ENCODE measurements around the gene KDM3A. TPM values are rescaled to one million over a fixed set of nuclear protein-coding genes. Genes with fewer than 3 reads are reported as not detected.

The KDM3A gene
- total and polyA plus RNA-seq, 2 of the 8 experiments (the other 6 are each of a cell fraction or from before 2014, with no cell fraction given), result 15.8 to 29.2 TPM

DNA sequence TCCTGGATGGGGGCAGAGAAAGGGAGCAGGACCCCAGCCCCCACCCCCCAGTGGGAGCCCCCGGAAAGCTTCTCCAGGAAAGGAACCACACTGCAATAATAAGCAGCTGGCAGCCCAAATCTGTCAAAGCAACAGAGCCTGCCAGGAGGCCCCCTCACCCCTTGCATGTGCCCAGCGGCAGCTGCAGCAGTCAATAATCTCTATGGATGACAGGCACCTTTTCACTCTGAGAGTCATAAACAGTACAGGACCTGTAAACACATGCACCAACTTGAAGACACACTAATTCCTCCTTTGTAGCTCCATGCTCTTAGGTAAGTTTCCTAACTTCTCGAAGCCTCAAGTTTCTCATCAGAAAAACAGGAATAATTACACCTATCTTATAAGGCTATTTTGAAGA, 26.2 kb upstream of the KDM3A start:
- H4K20me1 ChIP-seq (replicated peaks in 1 of 2; ENCODE audit: control insufficient read depth in 1 of 2, insufficient read depth in 2 of 2, low read length in 2 of 2), result no peaks in the 10 kb centered on the region
- H4K91ac ChIP-seq (replicated peaks; ENCODE audit: insufficient read length, low read length), result no peak overlapping the region
- no peak overlapping the region for H3K23ac ChIP-seq (ENCODE audit: insufficient read length)
- no peaks in the 10 kb centered on the region; a peak in 2 of 4 replicates for H3K9me3 ChIP-seq (ENCODE audit: insufficient read depth in 2 of 2, low read depth in 1 of 2, low read length in 1 of 2)
- H3K4me3 ChIP-seq (ENCODE audit: extremely low read depth in 1 of 4, insufficient read depth in 2 of 4, low read depth in 3 of 4, low read length in 4 of 4), result no peak overlapping the region
- H2BK15ac ChIP-seq (ENCODE audit: low read length), result no peak overlapping the region
- no peak overlapping the region for H3K14ac ChIP-seq (ENCODE audit: insufficient read length)
- no peak overlapping the region for H2AFZ ChIP-seq (ENCODE audit: low read length)
- ChIA-PET POLR2A (ENCODE audit: partially characterized antibody) (no interaction called here), CTCF (ENCODE audit: partially characterized antibody) (interaction anchor here (1.2 to 2.3 kb wide), 3 partner anchors 12 to 19 kb away, joined by 3 to 10 read pairs (median 3); no protein-coding TSS in a partner anchor)
- WGBS, 2 experiments (ENCODE audit: extremely low coverage in 1 of 2, insufficient coverage in 1 of 2, insufficient read length in 1 of 2, insufficient replicate concordance in 2 of 2, low coverage in 1 of 2, low lambda C conversion rate in 2 of 2, missing lambda C conversion rate in 1 of 2), result 79% methylated on average over 3 of the region's 3 CpGs; no CpG with 5 or more reads in 1 of the 2 experiments
- no peak overlapping the region for H2BK120ac ChIP-seq (replicated peaks; ENCODE audit: low read depth, low read length)
- no peak overlapping the region for H3K56ac ChIP-seq (replicated peaks; ENCODE audit: insufficient read length, low read depth, low read length)
- H2BK12ac ChIP-seq (ENCODE audit: low read depth, low read length), result no peak overlapping the region
- H3K4me2 ChIP-seq (ENCODE audit: insufficient read depth in 1 of 2, low read depth in 2 of 2, low read length in 2 of 2), result no peak overlapping the region
- no peak overlapping the region for H2BK5ac ChIP-seq (ENCODE audit: low read depth, low read length)
- H3K9ac ChIP-seq (replicated peaks in 1 of 4; ENCODE audit: extremely low read depth in 1 of 4, low read depth in 3 of 4, low read length in 3 of 4), result no peak overlapping the region
- peaks cover 0 to 2% (median 0%) of the 10 kb centered on the region in 4 experiments; a peak in 1 of 7 replicates for H3K4me1 ChIP-seq (replicated peaks in 1 of 4; ENCODE audit: control insufficient read depth in 3 of 4, insufficient read depth in 4 of 4, low read length in 3 of 4)
- no peak overlapping the region for H3K4ac ChIP-seq (replicated peaks; ENCODE audit: insufficient read length, low read depth, low read length)
- no peak overlapping the region for H4K5ac ChIP-seq (ENCODE audit: insufficient read length, low read depth, low read length)
- H3K79me1 ChIP-seq (ENCODE audit: low read depth, low read length), result no peaks in the 10 kb centered on the region
- TF ChIP-seq KDM5A (IDR thresholded peaks at IDR 0.05; ENCODE audit: low read length), result no peak
- TF ChIP-seq RFX5 (IDR thresholded peaks at IDR 0.05; ENCODE audit: borderline replicate concordance, low read depth, low read length), result no peak
- TF ChIP-seq RNF2 (IDR thresholded peaks at IDR 0.05; ENCODE audit: borderline replicate concordance, low read depth, low read length, missing control alignments, poor library complexity, severe bottlenecking), result no peak
- no peak for TF ChIP-seq NRF1 (IDR thresholded peaks at IDR 0.05; ENCODE audit: low read depth, low read length)
- TF ChIP-seq SUZ12 (IDR thresholded peaks at IDR 0.05; ENCODE audit: low read length), result no peak
- TF ChIP-seq TAF1 (IDR thresholded peaks at IDR 0.05; ENCODE audit: low read depth, low read length), result no peak
- no peak for TF ChIP-seq ZNF274 (IDR thresholded peaks at IDR 0.05; ENCODE audit: borderline replicate concordance, extremely low read depth, low read length)
- TF ChIP-seq SP1 (IDR thresholded peaks at IDR 0.05; ENCODE audit: low read depth, low read length), result no peak
- TF ChIP-seq HDAC2 (IDR thresholded peaks at IDR 0.05; ENCODE audit: borderline replicate concordance in 1 of 2, low read depth in 2 of 2, low read length in 2 of 2), result no peak
- no peak for TF ChIP-seq YY1 (IDR thresholded peaks at IDR 0.05; ENCODE audit: low read depth, low read length)
- no peak for TF ChIP-seq CBX8 (IDR thresholded peaks at IDR 0.05; ENCODE audit: borderline replicate concordance, low read depth, low read length)
- no peak for TF ChIP-seq BACH1 (IDR thresholded peaks at IDR 0.05; ENCODE audit: low read length)
- TF ChIP-seq, protein P1, sequence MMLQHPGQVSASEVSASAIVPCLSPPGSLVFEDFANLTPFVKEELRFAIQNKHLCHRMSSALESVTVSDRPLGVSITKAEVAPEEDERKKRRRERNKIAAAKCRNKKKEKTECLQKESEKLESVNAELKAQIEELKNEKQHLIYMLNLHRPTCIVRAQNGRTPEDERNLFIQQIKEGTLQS (IDR thresholded peaks at IDR 0.05; ENCODE audit: insufficient read depth, low read depth, low read length), result no peak
- H2AK5ac ChIP-seq (ENCODE audit: low read depth, low read length), result no peak overlapping the region
- H3K27ac ChIP-seq (ENCODE audit: low read depth, low read length), result no peak overlapping the region
- DNase-seq (ENCODE audit: low read depth in 1 of 2, low spot score in 2 of 2) (no peak), FAIRE-seq (no peak)
- H3K36me3 ChIP-seq (ENCODE audit: control insufficient read depth in 2 of 4, insufficient read depth in 4 of 4, low read length in 3 of 4), result no peaks in the 10 kb centered on the region
- H3K27me3 ChIP-seq (replicated peaks in 1 of 4; ENCODE audit: control insufficient read depth in 3 of 4, extremely low read depth in 1 of 4, insufficient read depth in 3 of 4, low read length in 3 of 4), result no peaks in the 10 kb centered on the region
- H3K79me2 ChIP-seq (ENCODE audit: control insufficient read depth in 1 of 2, insufficient read depth in 2 of 2, low read length in 2 of 2), result no peaks in the 10 kb centered on the region
- no peak overlapping the region; the same call in 1 of the 2 replicates for H4K8ac ChIP-seq (ENCODE audit: extremely low read depth, insufficient read depth, low read length)
- H3K23me2 ChIP-seq (ENCODE audit: low read depth, low read length), result no peaks in the 10 kb centered on the region; the same call in 1 of the 2 replicates
- no peak overlapping the region for H2BK20ac ChIP-seq (ENCODE audit: low read length)
- H3K18ac ChIP-seq (ENCODE audit: extremely low read depth, low read length), result no peak overlapping the region
